HG02678 (cell line): ENCODE measurements around the gene GPR176.

Source experiments
- ATAC-seq: cut with Tn5 transposase; IDR thresholded peaks from one replicate; pipeline ENCODE4 v1.9.1; 2021; ENCODE audit warnings: mild to moderate bottlenecking, moderate library complexity; ENCODE audit not compliant: unreplicated experiment

The GPR176 gene

DNA sequence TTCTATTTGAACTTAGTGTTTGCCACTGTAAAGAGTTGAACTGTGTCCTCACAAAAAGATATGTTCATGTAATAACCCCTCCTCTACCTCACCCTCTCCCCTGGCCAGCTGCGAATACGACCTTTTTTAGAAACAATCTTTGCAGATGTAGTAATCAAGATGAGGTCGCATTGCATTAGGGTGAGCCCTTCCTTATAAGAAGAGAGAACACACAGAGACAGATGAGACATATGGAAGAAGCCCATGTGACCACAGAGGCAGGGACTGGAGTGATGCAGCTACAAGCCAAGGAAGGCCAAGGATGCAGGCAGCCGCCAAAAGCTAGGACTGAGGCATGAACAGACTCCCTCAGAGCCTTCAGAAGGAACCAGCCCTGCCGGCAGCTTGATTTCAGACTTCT lies 27.6 kb downstream of the GPR176 start:
- ATAC-seq, result no peak

DNA sequence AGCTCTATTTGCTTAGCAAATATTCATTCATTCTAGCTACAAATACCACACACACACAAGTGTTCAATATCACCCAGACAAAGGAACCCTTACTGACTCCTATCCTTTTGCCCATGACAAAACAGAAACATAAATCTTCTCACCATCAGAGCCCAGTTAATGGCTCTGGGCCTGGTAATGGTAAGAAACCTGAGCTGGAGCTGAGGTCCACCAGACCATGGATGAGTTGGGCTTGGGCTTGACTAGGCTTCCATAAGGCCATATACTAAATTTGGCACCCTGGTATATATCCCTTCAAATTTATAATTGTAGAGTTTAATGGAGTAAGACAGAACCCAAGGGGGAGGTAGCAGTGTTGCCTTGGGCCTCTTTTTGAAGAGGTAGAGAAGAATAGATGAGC lies 29.4 kb downstream of the GPR176 start:
- ATAC-seq, result no peak

GRCh38 chr15:39889601-39890000 lies 30.5 kb downstream of the GPR176 start:
- ATAC-seq, result no peak

DNA sequence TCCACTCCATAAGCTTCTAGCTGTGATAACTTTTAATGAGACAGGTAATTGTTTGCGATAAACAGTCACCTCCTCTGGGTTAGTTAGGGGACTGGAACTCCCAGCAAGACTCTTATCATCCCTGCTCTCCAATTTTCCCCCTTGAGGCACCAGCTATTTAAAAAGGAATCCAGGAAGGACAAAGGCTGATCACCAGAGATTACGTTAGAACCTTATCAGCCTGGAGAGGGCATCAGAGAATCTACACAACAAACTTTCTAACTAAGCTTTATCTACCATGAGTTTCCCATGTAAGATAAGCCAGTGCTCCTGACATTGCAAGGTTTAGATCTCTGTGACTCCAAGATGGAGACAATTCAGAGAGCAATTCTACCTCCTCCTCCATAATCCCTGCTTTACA lies 31.3 kb downstream of the GPR176 start:
- no peak for ATAC-seq

DNA sequence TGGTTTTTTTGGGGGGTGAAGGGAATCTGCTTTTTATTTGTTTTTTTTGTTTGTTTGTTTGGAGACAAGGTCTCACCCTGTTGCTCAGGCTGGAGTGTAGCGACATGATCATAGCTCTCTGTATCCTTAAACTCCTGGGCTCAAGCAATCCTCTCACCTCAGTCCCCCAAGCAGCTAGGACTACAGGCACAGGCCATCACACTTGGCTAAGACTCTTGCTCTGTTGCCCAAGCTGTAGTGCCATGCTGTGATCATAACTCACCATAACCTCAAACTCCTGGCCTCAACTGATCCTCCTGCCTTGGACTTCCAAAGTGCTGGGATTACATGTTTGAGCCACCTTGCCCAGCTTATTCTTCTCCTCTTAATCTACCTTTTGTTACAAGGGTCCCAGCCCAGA lies 31.8 kb downstream of the GPR176 start:
- no peak for ATAC-seq

- no peak for ATAC-seq
Measured at GRCh38 chr15:39887832-39888231, 32.2 kb downstream of the GPR176 start.

DNA sequence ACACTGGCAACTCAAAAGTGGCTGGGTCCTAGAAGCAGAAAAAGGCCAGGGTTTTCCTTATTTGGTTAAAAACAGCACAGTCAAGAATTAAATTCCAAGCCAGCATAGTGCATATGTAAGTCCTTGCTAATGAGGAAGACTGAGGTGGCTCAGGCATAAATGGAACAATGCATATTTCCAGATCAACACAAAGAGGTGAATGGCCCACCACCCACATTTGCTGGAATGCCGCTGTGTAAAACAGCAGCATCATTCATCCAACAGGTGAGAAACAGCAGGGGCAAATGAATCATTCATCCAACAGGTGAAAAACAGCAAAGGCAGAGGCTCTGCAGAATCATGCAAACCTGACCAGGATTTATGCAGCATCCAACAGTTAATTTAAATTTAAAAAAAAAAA lies 32.9 kb downstream of the GPR176 start:
- no peak for ATAC-seq

- ATAC-seq, result no peak
Measured at GRCh38 chr15:39886418-39886817, 33.6 kb downstream of the GPR176 start.

DNA sequence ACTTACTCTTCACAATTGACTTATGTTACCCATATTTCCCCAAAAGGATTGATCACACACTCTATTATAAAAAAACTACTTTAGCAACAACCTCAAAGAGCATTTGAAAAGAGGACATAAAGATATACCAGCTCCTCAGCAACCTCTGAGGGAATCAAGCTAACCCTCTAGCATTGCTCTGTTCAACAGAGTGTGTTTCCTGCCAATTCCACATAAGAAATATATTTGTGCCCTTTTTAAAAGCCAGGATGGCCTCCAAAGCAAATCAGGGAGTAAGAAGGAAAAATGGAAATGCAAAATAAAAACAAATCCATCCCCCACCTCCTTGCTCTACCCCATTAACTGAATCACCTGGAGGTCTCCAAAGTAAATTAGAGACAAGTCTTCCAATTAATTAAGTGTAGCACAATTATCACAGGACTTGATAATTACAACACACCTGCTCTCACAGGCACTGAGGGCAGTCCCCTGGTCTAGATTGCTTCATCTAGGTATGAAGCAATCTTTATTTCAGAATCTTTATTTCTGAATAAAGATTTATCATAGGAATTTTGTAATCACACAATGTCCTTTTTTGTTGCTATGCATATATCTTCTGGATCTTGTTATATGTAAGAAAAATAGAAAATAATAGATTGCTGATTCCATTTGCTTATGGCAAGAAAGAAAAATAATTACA lies 34.8 kb downstream of the GPR176 start:
- no peak for ATAC-seq

GRCh38 chr15:39884351-39884750 lies 35.7 kb downstream of the GPR176 start:
- no peak for ATAC-seq

DNA sequence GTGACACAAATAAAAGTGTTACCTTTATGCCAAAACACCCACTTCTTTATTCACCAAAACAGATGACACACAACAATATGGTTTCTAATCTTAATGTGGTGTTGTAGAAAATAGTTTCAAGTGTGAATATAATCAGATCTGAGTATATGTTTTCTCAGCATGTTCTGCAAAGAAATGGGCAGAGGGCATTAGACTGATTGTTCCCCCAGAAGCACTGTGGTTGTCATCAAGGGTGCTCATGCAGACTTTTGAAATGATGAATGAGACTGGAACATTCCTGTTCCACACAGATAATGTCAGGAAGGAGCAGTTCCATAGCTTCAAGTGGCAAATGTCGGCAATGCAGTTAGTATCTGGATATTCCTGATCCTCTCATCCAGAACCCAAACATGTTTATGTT lies 37.5 kb downstream of the GPR176 start:
- no peak for ATAC-seq

DNA sequence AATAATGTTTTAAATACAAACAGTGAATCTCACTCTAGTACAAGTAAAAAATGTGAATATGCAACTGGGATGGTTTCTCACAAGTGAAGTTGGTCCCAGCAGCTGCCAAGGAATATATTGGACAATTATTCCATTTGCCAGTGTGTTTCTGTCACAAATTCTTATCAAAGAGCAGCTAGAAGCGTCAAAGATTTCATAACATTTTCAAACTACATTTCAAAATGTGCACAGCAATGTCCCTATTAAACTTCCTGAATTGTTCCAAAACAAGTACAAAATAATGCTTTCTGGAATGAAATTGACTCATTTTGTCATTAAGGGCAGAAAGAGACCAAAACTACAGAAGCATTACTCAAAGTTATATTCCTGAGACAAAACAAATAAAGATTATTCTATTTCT lies 38.3 kb downstream of the GPR176 start:
- ATAC-seq, result no peak

- ATAC-seq, result no peak
Measured at GRCh38 chr15:39880718-39881387, 39.2 kb downstream of the GPR176 start.

DNA sequence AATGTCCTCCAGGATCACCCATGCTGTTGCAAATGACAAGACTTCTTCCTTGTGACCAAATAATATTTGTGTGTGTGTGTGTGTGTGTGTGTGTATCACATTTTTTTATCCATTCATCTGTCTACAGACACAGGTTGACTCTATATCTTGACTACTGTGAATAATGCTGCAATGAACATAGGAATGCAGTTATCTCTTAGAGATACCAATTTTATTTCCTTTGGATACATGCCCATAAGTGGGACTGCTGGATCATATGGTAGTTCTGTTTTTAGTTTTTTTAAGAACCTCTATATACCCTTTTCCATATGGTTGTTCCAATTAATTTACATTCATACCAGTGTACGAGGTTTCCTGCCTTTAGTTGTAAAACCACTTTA lies 41.7 kb downstream of the GPR176 start:
- ATAC-seq, result no peak

- ATAC-seq, result no peak
Measured at GRCh38 chr15:39874890-39875549, 45.0 kb downstream of the GPR176 start.

- no peak for ATAC-seq
Measured at GRCh38 chr15:39873978-39874377, 46.1 kb downstream of the GPR176 start.

DNA sequence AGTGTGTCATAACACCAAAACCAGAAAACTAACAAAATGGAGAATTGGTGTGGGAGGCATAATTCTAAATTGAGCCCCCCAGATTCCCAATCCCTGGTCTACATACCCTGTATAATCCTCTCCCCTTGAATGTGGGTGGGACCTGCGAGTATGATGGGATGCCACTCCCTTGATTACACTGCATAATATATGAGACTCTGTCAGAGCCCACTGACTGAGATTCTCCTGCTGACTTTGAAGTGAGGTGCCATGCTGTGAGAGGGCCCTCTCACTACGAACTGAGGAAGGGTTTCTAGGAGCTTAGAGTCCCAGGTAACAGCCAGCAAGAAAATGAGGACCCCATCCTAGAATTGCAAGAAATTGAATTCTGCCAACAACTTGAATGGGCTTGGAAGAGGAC lies 49.5 kb downstream of the GPR176 start:
- no peak for ATAC-seq

DNA sequence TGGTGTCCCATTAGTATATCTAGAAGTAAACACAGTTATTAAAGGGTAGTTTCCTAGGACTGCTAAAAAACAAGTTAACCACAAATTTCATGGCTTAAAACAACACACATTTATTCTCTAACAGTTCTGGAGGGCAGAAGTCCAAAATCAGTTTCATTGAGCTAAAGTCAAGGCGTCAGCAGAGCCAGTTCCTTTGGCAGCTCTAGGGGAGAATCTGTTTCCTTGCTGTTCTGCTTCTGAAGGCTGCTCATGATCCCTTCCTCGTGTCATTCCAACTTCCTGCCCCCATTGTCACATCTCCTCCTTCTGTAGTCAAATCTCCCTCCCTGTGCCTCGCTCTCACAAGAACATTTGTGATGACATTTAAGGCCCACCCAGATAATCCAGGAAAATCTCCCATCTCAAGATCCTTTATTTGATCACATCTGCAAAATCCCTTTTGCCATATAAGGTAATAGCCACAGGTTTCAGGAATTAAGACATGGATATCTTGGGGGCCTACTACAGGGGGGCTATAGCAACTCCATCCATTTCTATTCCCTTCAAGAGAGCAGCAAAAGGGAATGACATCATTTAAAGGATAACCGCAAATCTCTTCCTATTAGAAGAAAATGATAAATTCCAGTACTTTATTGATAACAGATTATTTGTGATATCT lies 50.1 kb downstream of the GPR176 start:
- ATAC-seq, result no peak

DNA sequence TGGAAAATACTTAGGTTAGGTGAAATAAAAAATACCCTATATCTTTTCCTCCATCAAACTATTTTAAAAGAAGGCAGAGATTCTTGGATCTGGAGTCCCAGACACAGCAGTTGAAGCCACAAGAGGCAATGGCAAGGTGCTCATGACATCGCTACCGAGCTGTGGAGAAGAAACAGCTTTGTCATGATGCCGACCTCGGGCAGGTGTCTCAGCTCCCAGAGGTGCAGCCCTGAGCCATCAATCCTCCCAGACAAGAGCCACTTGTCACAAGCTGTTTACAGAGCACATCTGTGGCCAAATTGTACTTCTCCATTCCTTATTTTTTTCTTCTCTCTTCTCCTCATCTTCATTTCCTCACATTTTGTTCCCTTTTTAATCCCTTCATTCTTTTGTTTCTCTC lies 50.8 kb downstream of the GPR176 start:
- no peak for ATAC-seq

DNA sequence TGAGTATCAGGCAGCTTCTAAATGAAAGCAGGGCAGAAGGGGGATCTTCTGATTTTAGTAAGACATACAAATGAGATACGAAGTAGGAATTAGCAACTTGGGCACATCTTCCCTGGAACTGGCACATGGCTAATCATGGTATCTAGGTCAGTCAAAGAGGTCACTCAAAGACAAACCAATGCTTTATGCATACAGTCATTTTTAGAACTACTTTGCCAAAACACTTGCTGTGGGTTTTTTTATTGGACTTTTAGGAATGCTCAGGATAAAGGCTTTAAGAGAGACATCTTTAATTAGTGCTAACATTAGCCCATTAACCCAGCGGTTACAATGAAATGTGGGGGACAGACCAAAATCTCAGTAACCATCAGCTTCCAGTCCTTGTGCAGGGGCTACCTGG lies 51.7 kb downstream of the GPR176 start:
- no peak for ATAC-seq

DNA sequence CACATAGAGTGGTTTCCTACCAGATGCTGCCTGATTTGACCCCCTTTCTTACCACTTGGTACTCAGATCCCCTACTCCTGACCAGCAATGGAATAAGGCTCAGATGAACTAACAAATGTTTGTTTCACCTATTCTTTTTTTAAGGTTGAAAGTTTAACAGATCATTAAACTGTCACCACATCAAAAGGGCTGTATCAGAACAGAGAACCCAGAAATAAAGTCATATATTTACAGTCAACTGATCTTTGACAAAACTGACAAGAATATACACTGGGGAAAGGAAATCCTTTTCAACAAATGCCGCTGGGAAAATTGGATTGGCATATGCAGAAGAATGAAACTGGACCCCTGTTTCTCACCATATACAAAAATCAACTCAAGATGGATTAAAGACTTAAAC lies 56.0 kb downstream of the GPR176 start:
- no peak for ATAC-seq

- no peak for ATAC-seq
Measured at GRCh38 chr15:39860871-39861270, 59.2 kb downstream of the GPR176 start.
